H4 (cell line): Measurements from ENCODE around the gene TIGIT. TPM values are rescaled to one million over a fixed set of nuclear protein-coding genes. Genes with fewer than 3 reads are reported as not detected.

Source experiments
- DNase-seq: peaks from one replicate; pipeline ENCODE4 v3.0.0-alpha.2; 2015; ENCODE audit warnings: low spot score
- total RNA-seq: library from RNA; depleted of rRNA; stranded (reverse); fragments of >200 nt; shearing (Covaris generic); gene quantifications from 2 replicates; pipeline ENCODE4 v1.2.3, GENCODE V29; 2014; rRNA removed

Gene TIGIT
- total RNA-seq, 1 experiment from 2014 or later: not detected

- DNase-seq: no peak
Observed at GRCh38 chr3:114351123-114351821, 57.4 kb downstream of the TIGIT start.

- no peak for DNase-seq
Observed at GRCh38 chr3:114351822-114352145, 58.0 kb downstream of the TIGIT start.

GRCh38 chr3:114355653-114356052 lies 61.8 kb downstream of the TIGIT start:
- no peak for DNase-seq

- DNase-seq: no peak
Observed at GRCh38 chr3:114356066-114356465, 62.2 kb downstream of the TIGIT start.

- no peak for DNase-seq
Observed at GRCh38 chr3:114356525-114356924, 62.7 kb downstream of the TIGIT start.

Other genes starting within 250 kb of the TIGIT start
- 0.43 and 0.56 TPM in 2 replicates for gene CCDC191, start 237.5 kb upstream of the TIGIT start, total RNA-seq
- gene QTRT2, start 237.3 kb upstream of the TIGIT start, total RNA-seq: 18.7 and 23.6 TPM in 2 replicates
- not detected in 2 replicates for gene DRD3, start 115.0 kb upstream of the TIGIT start, total RNA-seq
- gene ZNF80, start 56.5 kb upstream of the TIGIT start, total RNA-seq: not detected in 2 replicates